Measurements from ENCODE around the gene MYO1B. TPM values are rescaled to one million over a fixed set of nuclear protein-coding genes. Genes with fewer than 3 reads are reported as not detected.

The MYO1B gene
- total RNA-seq, 3 donors from 2014 or later, result 35.1 to 64.8 (median 54.6) TPM

- no peak for DNase-seq
- Histone ChIP-seq H3K36me3 (ENCODE audit: low read depth) (no peaks in the 10 kb centered on the region), H3K4me3 (no peak overlapping the region), H3K4me1 (ENCODE audit: low read depth) (no peaks in the 10 kb centered on the region), H3K9me3 (no peaks in the 10 kb centered on the region)
- intact Hi-C loops (cut with DNase I, micrococcal nuclease), result no loop called here
- TF ChIP-seq CTCF (IDR thresholded peaks at IDR 0.05), result no peak
- ATAC-seq, result no peak
Measured at GRCh38 chr2:191276792-191277465, 31.7 kb downstream of the MYO1B start.

- H3K4me3 ChIP-seq, result no peak overlapping the region
- DNase-seq, result no peak
- no peak for ATAC-seq
- no peaks in the 10 kb centered on the region for H3K9me3 ChIP-seq
- intact Hi-C loops (cut with DNase I, micrococcal nuclease), result no loop called here
- H3K36me3 ChIP-seq (ENCODE audit: low read depth), result no peaks in the 10 kb centered on the region
- H3K4me1 ChIP-seq (ENCODE audit: low read depth), result no peaks in the 10 kb centered on the region
- no peak for TF ChIP-seq CTCF (IDR thresholded peaks at IDR 0.05)
Measured at GRCh38 chr2:191280290-191280689, 35.1 kb downstream of the MYO1B start.

- H3K4me3 ChIP-seq, result no peak overlapping the region
- no peaks in the 10 kb centered on the region for H3K36me3 ChIP-seq (ENCODE audit: low read depth)
- no peaks in the 10 kb centered on the region for H3K4me1 ChIP-seq (ENCODE audit: low read depth)
- no peaks in the 10 kb centered on the region for H3K9me3 ChIP-seq
- no peak for DNase-seq
- intact Hi-C loops (cut with DNase I, micrococcal nuclease), result no loop called here
- no peak for TF ChIP-seq CTCF (IDR thresholded peaks at IDR 0.05)
- ATAC-seq, result no peak
Measured at GRCh38 chr2:191280834-191281756, 35.9 kb downstream of the MYO1B start.

GRCh38 chr2:191285252-191285651 lies 40.0 kb downstream of the MYO1B start:
- ATAC-seq, result no peak
- Histone ChIP-seq H3K4me1 (ENCODE audit: low read depth) (no peaks in the 10 kb centered on the region), H3K36me3 (ENCODE audit: low read depth) (no peaks in the 10 kb centered on the region), H3K4me3 (no peak overlapping the region), H3K9me3 (no peaks in the 10 kb centered on the region)
- no peak for DNase-seq
- intact Hi-C loops (cut with DNase I, micrococcal nuclease), result no loop called here
- no peak for TF ChIP-seq CTCF (IDR thresholded peaks at IDR 0.05)

- no peak for TF ChIP-seq CTCF (IDR thresholded peaks at IDR 0.05)
- Histone ChIP-seq H3K36me3 (ENCODE audit: low read depth) (no peaks in the 10 kb centered on the region), H3K4me1 (ENCODE audit: low read depth) (no peaks in the 10 kb centered on the region), H3K9me3 (no peaks in the 10 kb centered on the region), H3K4me3 (no peak overlapping the region)
- intact Hi-C loops (cut with DNase I, micrococcal nuclease), result no loop called here
- no peak for DNase-seq
- no peak for ATAC-seq
Measured at GRCh38 chr2:191287820-191288219, 42.6 kb downstream of the MYO1B start.

Measured in mucosa of descending colon (tissue), 3 donors.